ENCODE data around the gene DHRSX.

DNA sequence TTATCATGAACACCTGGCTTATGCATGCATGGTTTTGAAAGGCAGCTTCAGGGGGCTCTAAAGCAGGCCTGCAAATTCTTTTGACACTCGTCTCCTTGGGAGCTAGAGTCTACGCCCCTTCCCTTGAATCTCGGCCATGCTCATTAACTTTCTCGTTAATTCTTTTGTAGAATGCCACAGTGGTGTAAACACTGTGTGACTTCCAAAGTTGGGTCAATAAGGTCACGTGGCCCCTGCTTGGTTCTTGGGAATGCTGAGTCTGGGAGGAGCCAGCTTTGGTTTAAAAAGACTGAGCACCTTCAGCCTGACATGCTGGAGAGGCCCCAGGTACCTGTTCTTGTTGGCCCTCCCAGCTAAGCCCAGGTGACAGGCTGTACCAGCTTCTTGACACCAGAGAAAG, 228.4 kb downstream of the DHRSX start:
- TF ChIP-seq EZH2 (IDR thresholded peaks at IDR 0.05) = no peak
- TF ChIP-seq, protein P1, sequence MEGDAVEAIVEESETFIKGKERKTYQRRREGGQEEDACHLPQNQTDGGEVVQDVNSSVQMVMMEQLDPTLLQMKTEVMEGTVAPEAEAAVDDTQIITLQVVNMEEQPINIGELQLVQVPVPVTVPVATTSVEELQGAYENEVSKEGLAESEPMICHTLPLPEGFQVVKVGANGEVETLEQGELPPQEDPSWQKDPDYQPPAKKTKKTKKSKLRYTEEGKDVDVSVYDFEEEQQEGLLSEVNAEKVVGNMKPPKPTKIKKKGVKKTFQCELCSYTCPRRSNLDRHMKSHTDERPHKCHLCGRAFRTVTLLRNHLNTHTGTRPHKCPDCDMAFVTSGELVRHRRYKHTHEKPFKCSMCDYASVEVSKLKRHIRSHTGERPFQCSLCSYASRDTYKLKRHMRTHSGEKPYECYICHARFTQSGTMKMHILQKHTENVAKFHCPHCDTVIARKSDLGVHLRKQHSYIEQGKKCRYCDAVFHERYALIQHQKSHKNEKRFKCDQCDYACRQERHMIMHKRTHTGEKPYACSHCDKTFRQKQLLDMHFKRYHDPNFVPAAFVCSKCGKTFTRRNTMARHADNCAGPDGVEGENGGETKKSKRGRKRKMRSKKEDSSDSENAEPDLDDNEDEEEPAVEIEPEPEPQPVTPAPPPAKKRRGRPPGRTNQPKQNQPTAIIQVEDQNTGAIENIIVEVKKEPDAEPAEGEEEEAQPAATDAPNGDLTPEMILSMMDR (IDR thresholded peaks at IDR 0.05) = no peak

All from neural progenitor cell (in vitro differentiated cells).